K562 (cell line): ENCODE measurements around the gene THADA. TPM values are rescaled to one million over a fixed set of nuclear protein-coding genes. Genes with fewer than 3 reads are reported as not detected.
A peak's percentile ranks its signal among the peaks of the same experiment; 100 is the strongest.

Source experiments
- ATAC-seq: fragments of 200-7000 bp; cut with Tn5 transposase; 3 replicates; pipeline ENCODE4 v1.9.1; 2020; ENCODE audit warnings: moderate library complexity
- BruUV-seq: library from RNA; stranded (reverse); fragments of 400-500 nt; replicated peaks from 2 replicates; lab custom pipeline; 2021; lab: Mats Ljungman, UMichigan
- CTCF ChIA-PET: fragments of 300-600 bp; formaldehyde crosslinking; extraction: SDS; loops from one replicate; lab custom pipeline; 2021; ENCODE audit warnings: low intra/inter-chr PET ratio; lab: Yijun Ruan, JAX
- POLR2A ChIA-PET: fragments of 300-600, 350-650 bp; sonication (Branson Sonifier 250); formaldehyde crosslinking; extraction: SDS; loops from one replicate; lab custom pipeline; 2021; ENCODE audit warnings: antibody characterized with exemption, inconsistent platforms; lab: Yijun Ruan, JAX
- DNase-seq, 4 experiments: peaks; one replicate each; pipeline versions ENCODE4 v3.0.0 to v3.0.0-alpha.2; 2011 to 2018; ENCODE audit warnings: low spot score in 3 of 4, mixed read lengths in 3 of 4; ENCODE audit errors: extremely low read depth in 1 of 4
- FAIRE-seq: peaks from 2 replicates; lab custom pipeline; 2011; peaks lifted over from hg19 to GRCh38; lab: Jason Lieb, UNC
- H2AFZ ChIP-seq: 2 replicates; pipeline ENCODE4 v1.6.0; 2011; ENCODE audit warnings: low read depth, low read length, control low read depth, inconsistent platforms
- H3K27ac ChIP-seq: fragments of 200-600 bp; 3 replicates; pipeline ENCODE4 v1.8.0; 2011; ENCODE audit warnings: low read depth, mild to moderate bottlenecking, control low read depth, inconsistent platforms, low read length, moderate library complexity, mixed read lengths; ENCODE audit errors: extremely low read depth
- H3K27me3 ChIP-seq, 2 experiments: fragments of 300-600 bp in 1 of 2; 2 replicates in 1 of 2; 3 replicates in 1 of 2; pipeline versions ENCODE4 v1.6.0 to v1.8.0; 2011; ENCODE audit warnings: inconsistent platforms in 2 of 2, low read length in 2 of 2, mild to moderate bottlenecking in 1 of 2, mixed read lengths in 1 of 2, moderate library complexity in 1 of 2; ENCODE audit not compliant: control insufficient read depth in 2 of 2, insufficient read depth in 2 of 2
- H3K36me3 ChIP-seq: fragments of 300-600 bp; 3 replicates; pipeline ENCODE4 v1.8.0; 2011; ENCODE audit warnings: mild to moderate bottlenecking, low read length, inconsistent platforms; ENCODE audit not compliant: control insufficient read depth, insufficient read depth
- H3K4me1 ChIP-seq, 2 experiments: fragments of 200-600 bp in 1 of 2; replicated peaks in 1 of 2; 2 replicates in 1 of 2; 3 replicates in 1 of 2; pipeline versions ENCODE4 v1.5.1 to v1.8.0; 2011; ENCODE audit warnings: inconsistent platforms in 2 of 2, low read length in 2 of 2, mild to moderate bottlenecking in 1 of 2, mixed read lengths in 1 of 2, moderate library complexity in 1 of 2; ENCODE audit not compliant: control insufficient read depth in 2 of 2, insufficient read depth in 2 of 2
- H3K4me2 ChIP-seq: 2 replicates; pipeline ENCODE4 v1.6.1; 2011; ENCODE audit warnings: low read length, control low read depth, inconsistent platforms, mixed read lengths; ENCODE audit not compliant: insufficient read depth
- H3K4me3 ChIP-seq: fragments of 200-600 bp; sonication (generic), shearing (Covaris generic); 2 replicates; pipeline ENCODE4 v1.5.1; 2016; ENCODE audit warnings: control low read depth, inconsistent platforms
- H3K79me2 ChIP-seq: fragments of 200-600 bp; 3 replicates; pipeline ENCODE4 v1.8.0; 2011; ENCODE audit warnings: low read length, inconsistent platforms; ENCODE audit not compliant: control insufficient read depth, insufficient read depth
- H3K9ac ChIP-seq, 2 experiments: 2 replicates each; pipeline versions ENCODE4 v1.6.0 to v1.6.1; 2011; ENCODE audit warnings: low read depth in 2 of 2, low read length in 2 of 2, control low read depth in 1 of 2, inconsistent platforms in 1 of 2, mild to moderate bottlenecking in 1 of 2, mixed read lengths in 1 of 2; ENCODE audit not compliant: insufficient read depth in 1 of 2
- H3K9me1 ChIP-seq: one replicate; pipeline ENCODE4 v1.6.0; 2011; ENCODE audit warnings: inconsistent platforms, mild to moderate bottlenecking, low read length, moderate library complexity; ENCODE audit not compliant: control insufficient read depth, insufficient read depth
- H3K9me3 ChIP-seq: replicated peaks from 2 replicates; pipeline ENCODE4 v1.5.1; 2011; ENCODE audit warnings: low read depth, low read length, inconsistent platforms; ENCODE audit not compliant: control insufficient read depth, insufficient read depth
- H4K20me1 ChIP-seq: replicated peaks from 2 replicates; pipeline ENCODE4 v1.6.1; 2011; ENCODE audit warnings: low read length, inconsistent platforms, mixed read lengths; ENCODE audit not compliant: control insufficient read depth, insufficient read depth
- ATF3 ChIP-seq, 2 experiments: fragments of 450-650 bp in 1 of 2; sonication (generic) in 1 of 2; formaldehyde crosslinking in 1 of 2; IDR thresholded peaks in 1 of 2; conservative IDR thresholded peaks in 1 of 2; 2 replicates each; pipeline versions ENCODE4 v1.6.1 to v1.8.1; 2016 to 2023; ENCODE audit warnings: mild to moderate bottlenecking in 2 of 2, moderate library complexity in 2 of 2, inconsistent platforms in 1 of 2, missing genetic modification reagents in 1 of 2
- CEBPG ChIP-seq, 3 experiments: fragments of 200-800 bp in 1 of 3; sonication (Bioruptor generic) in 1 of 3; sonication (generic) in 1 of 3; formaldehyde crosslinking in 1 of 3; IDR thresholded peaks in 2 of 3; conservative IDR thresholded peaks in 1 of 3; 2 replicates each; pipeline versions ENCODE4 v1.6.1 to v1.8.0; 2016 to 2022; ENCODE audit warnings: missing compliant biosample characterization in 2 of 3, missing genetic modification characterization in 2 of 3, mild to moderate bottlenecking in 1 of 3, missing genetic modification reagents in 1 of 3
- FOXA1 ChIP-seq: fragments of 450-650 bp; IDR thresholded peaks from 2 replicates; pipeline ENCODE4 v1.6.1; 2016; ENCODE audit warnings: mild to moderate bottlenecking, borderline replicate concordance
- FOXA3 ChIP-seq, 2 experiments: fragments of 450-650 bp in 1 of 2; sonication (generic) in 1 of 2; formaldehyde crosslinking; IDR thresholded peaks in 1 of 2; conservative IDR thresholded peaks in 1 of 2; 2 replicates each; pipeline versions ENCODE4 v1.4.0 to v1.8.0; 2020 to 2022; ENCODE audit warnings: mild to moderate bottlenecking in 2 of 2, missing genetic modification reagents in 1 of 2
- MCM3 ChIP-seq: fragments of 450-650 bp; IDR thresholded peaks from 2 replicates; pipeline ENCODE4 v1.6.1; 2016
- MEIS2 ChIP-seq: fragments of 450-650 bp; IDR thresholded peaks from 2 replicates; pipeline ENCODE4 v1.6.1; 2014; ENCODE audit warnings: mild to moderate bottlenecking; ENCODE audit not compliant: partially characterized antibody
- PRDM10 ChIP-seq: fragments of 450-650 bp; IDR thresholded peaks from 2 replicates; pipeline ENCODE4 v1.6.1; 2018; ENCODE audit not compliant: partially characterized antibody
- ZNF347 ChIP-seq: fragments of 450-650 bp; formaldehyde crosslinking; IDR thresholded peaks from 2 replicates; pipeline ENCODE4 v1.4.0; 2020; ENCODE audit warnings: low read depth, mild to moderate bottlenecking, moderate library complexity
- WGBS: fragments of 100-300 bp; shearing (Covaris generic); methylation state at CpG from one replicate; pipeline ENCODE4 v1.1.6; 2016; ENCODE audit warnings: low coverage, mixed read lengths; ENCODE audit not compliant: insufficient coverage; ENCODE audit errors: missing lambda C conversion rate; 5-methylcytosine and 5-hydroxymethylcytosine counted together
- in situ Hi-C: fragments of 300-500 bp; cut with MboI; formaldehyde crosslinking; loops from 4 replicates; pipeline ENCODE4 v1.15.0; 2018; ENCODE audit warnings: inconsistent platforms, mixed read lengths
- intact Hi-C: fragments of 100-400 bp; cut with micrococcal nuclease; formaldehyde crosslinking; loops from 2 replicates; pipeline ENCODE4 v1.14.2; 2022
- polyA plus RNA-seq, 8 experiments: library from polyadenylated mRNA; depleted of rRNA in 4 of 8; stranded (reverse) in 5 of 8; unstranded in 3 of 8; fragments of >200 nt; fragmentation: Nextera tagmentation in 2 of 8; fragmentation: Illumina TruSeq in 1 of 8; extraction: Ambion mirVana in 2 of 8; extraction: Trizol in 1 of 8; gene quantifications; 2 replicates each; pipeline versions ENCODE4 v1.2.1 to v1.2.3, GENCODE V29; 2011 to 2014; ENCODE audit warnings: inconsistent platforms in 1 of 8, missing spikeins in 1 of 8
- total RNA-seq, 7 experiments: library from RNA; depleted of rRNA in 6 of 7; stranded (reverse); fragments of >200 nt in 6 of 7; fragmentation: Illumina TruSeq in 2 of 7; extraction: Trizol in 2 of 7; gene quantifications; 2 replicates each; pipeline versions ENCODE4 v1.2.1 to v1.2.3, GENCODE V29; 2011 to 2021; ENCODE audit warnings: low replicate concordance in 1 of 7

Gene THADA
- total and polyA plus RNA-seq, 9 of the 15 experiments (the other 6 are each of a cell fraction or from before 2014, with no cell fraction given), result 17.8 to 34.7 (median 31.9) TPM

GRCh38 chr2:43634604-43635306 lies 38.9 kb upstream of the THADA start:
- no peak overlapping the region for H3K4me3 ChIP-seq

More at GRCh38 chr2:43634604-43635306, 38.9 kb upstream of the THADA start:
- DNase-seq (no peak), FAIRE-seq (no peak), ATAC-seq (no peak)
- intact Hi-C loops (loop anchor here (10.0 kb wide), 1 partner anchor 140 kb away; the partner anchor contains the start of gene DYNC2LI1), in situ Hi-C loops (loop anchor here (5.0 kb wide), 1 partner anchor 53 kb away; no protein-coding TSS in a partner anchor)
- Histone ChIP-seq H3K4me2 (no peak overlapping the region), H3K9me3 (no peaks in the 10 kb centered on the region), H4K20me1 (peaks cover 3% of the 10 kb centered on the region; the same call in 1 of the 2 replicates), H2AFZ (peak overlapping the region; percentile 67), H3K27ac (no peak overlapping the region), H3K9ac (no peak overlapping the region), H3K4me1 (peaks cover 9 to 14% of the 10 kb centered on the region in 2 experiments; a peak in 4 of 5 replicates), H3K36me3 (no peaks in the 10 kb centered on the region), H3K9me1 (no peaks in the 10 kb centered on the region), H3K79me2 (no peaks in the 10 kb centered on the region), H3K27me3 (no peaks in the 10 kb centered on the region; a peak in 1 of 5 replicates)
- no TSS peak for BruUV-seq
- TF ChIP-seq MCM3 (no peak), CEBPG (CRISPR knock-in tag; IDR thresholded peaks at IDR 0.05) (no peak), CEBPG (tag; conservative IDR thresholded peaks at IDR 0.05 in 1 of 2, IDR thresholded peaks at IDR 0.05 in 1 of 2) (peak in 1 of 2 experiments; percentile 67; a peak in 1 of 4 replicates), FOXA1 (0 out of 2 replicates have a peak, but pooled peaks have one; percentile 33), FOXA3 (CRISPR knock-in tag; conservative IDR thresholded peaks at IDR 0.05 in 1 of 2, IDR thresholded peaks at IDR 0.05 in 1 of 2) (peak; percentile 53 to 63; a peak in 3 of 4 replicates), PRDM10 (peak; percentile 88), ZNF347 (CRISPR knock-in tag) (no peak), MEIS2 (peak; percentile 69), ATF3 (IDR thresholded peaks at IDR 0.05) (peak; percentile 9; the same call in 1 of the 2 replicates), ATF3 (CRISPR knock-in tag; conservative IDR thresholded peaks at IDR 0.05) (no peak)
- ChIA-PET CTCF (no interaction called here), POLR2A (no interaction called here)
- WGBS, result 12% methylated on average over 6 of the region's 6 CpGs
